K562 (cell line): ENCODE data around the gene BMF. TPM values are rescaled to one million over a fixed set of nuclear protein-coding genes. Genes with fewer than 3 reads are reported as not detected.

Experiments used
- ATAC-seq: fragments of 200-7000 bp; cut with Tn5 transposase; 3 replicates; pipeline ENCODE4 v1.9.1; 2020; ENCODE audit warnings: moderate library complexity
- BruUV-seq: library from RNA; stranded (reverse); fragments of 400-500 nt; replicated peaks from 2 replicates; lab custom pipeline; 2021; lab: Mats Ljungman, UMichigan
- CTCF ChIA-PET: fragments of 300-600 bp; formaldehyde crosslinking; extraction: SDS; loops from one replicate; lab custom pipeline; 2021; ENCODE audit warnings: low intra/inter-chr PET ratio; lab: Yijun Ruan, JAX
- POLR2A ChIA-PET: fragments of 300-600, 350-650 bp; sonication (Branson Sonifier 250); formaldehyde crosslinking; extraction: SDS; loops from one replicate; lab custom pipeline; 2021; ENCODE audit warnings: antibody characterized with exemption, inconsistent platforms; lab: Yijun Ruan, JAX
- DNase-seq, 4 experiments: peaks; one replicate each; pipeline versions ENCODE4 v3.0.0 to v3.0.0-alpha.2; 2011 to 2018; ENCODE audit warnings: low spot score in 3 of 4, mixed read lengths in 3 of 4; ENCODE audit errors: extremely low read depth in 1 of 4
- FAIRE-seq: peaks from 2 replicates; lab custom pipeline; 2011; peaks lifted over from hg19 to GRCh38; lab: Jason Lieb, UNC
- H2AFZ ChIP-seq: 2 replicates; pipeline ENCODE4 v1.6.0; 2011; ENCODE audit warnings: low read depth, low read length, control low read depth, inconsistent platforms
- H3K27ac ChIP-seq: fragments of 200-600 bp; 3 replicates; pipeline ENCODE4 v1.8.0; 2011; ENCODE audit warnings: low read depth, mild to moderate bottlenecking, control low read depth, inconsistent platforms, low read length, moderate library complexity, mixed read lengths; ENCODE audit errors: extremely low read depth
- H3K27me3 ChIP-seq, 2 experiments: fragments of 300-600 bp in 1 of 2; 2 replicates in 1 of 2; 3 replicates in 1 of 2; pipeline versions ENCODE4 v1.6.0 to v1.8.0; 2011; ENCODE audit warnings: inconsistent platforms in 2 of 2, low read length in 2 of 2, mild to moderate bottlenecking in 1 of 2, mixed read lengths in 1 of 2, moderate library complexity in 1 of 2; ENCODE audit not compliant: control insufficient read depth in 2 of 2, insufficient read depth in 2 of 2
- H3K36me3 ChIP-seq: fragments of 300-600 bp; 3 replicates; pipeline ENCODE4 v1.8.0; 2011; ENCODE audit warnings: mild to moderate bottlenecking, low read length, inconsistent platforms; ENCODE audit not compliant: control insufficient read depth, insufficient read depth
- H3K4me1 ChIP-seq, 2 experiments: fragments of 200-600 bp in 1 of 2; replicated peaks in 1 of 2; 2 replicates in 1 of 2; 3 replicates in 1 of 2; pipeline versions ENCODE4 v1.5.1 to v1.8.0; 2011; ENCODE audit warnings: inconsistent platforms in 2 of 2, low read length in 2 of 2, mild to moderate bottlenecking in 1 of 2, mixed read lengths in 1 of 2, moderate library complexity in 1 of 2; ENCODE audit not compliant: control insufficient read depth in 2 of 2, insufficient read depth in 2 of 2
- H3K4me2 ChIP-seq: 2 replicates; pipeline ENCODE4 v1.6.1; 2011; ENCODE audit warnings: low read length, control low read depth, inconsistent platforms, mixed read lengths; ENCODE audit not compliant: insufficient read depth
- H3K4me3 ChIP-seq: fragments of 200-600 bp; sonication (generic), shearing (Covaris generic); 2 replicates; pipeline ENCODE4 v1.5.1; 2016; ENCODE audit warnings: control low read depth, inconsistent platforms
- H3K79me2 ChIP-seq: fragments of 200-600 bp; 3 replicates; pipeline ENCODE4 v1.8.0; 2011; ENCODE audit warnings: low read length, inconsistent platforms; ENCODE audit not compliant: control insufficient read depth, insufficient read depth
- H3K9ac ChIP-seq, 2 experiments: 2 replicates each; pipeline versions ENCODE4 v1.6.0 to v1.6.1; 2011; ENCODE audit warnings: low read depth in 2 of 2, low read length in 2 of 2, control low read depth in 1 of 2, inconsistent platforms in 1 of 2, mild to moderate bottlenecking in 1 of 2, mixed read lengths in 1 of 2; ENCODE audit not compliant: insufficient read depth in 1 of 2
- H3K9me1 ChIP-seq: one replicate; pipeline ENCODE4 v1.6.0; 2011; ENCODE audit warnings: inconsistent platforms, mild to moderate bottlenecking, low read length, moderate library complexity; ENCODE audit not compliant: control insufficient read depth, insufficient read depth
- H3K9me3 ChIP-seq: replicated peaks from 2 replicates; pipeline ENCODE4 v1.5.1; 2011; ENCODE audit warnings: low read depth, low read length, inconsistent platforms; ENCODE audit not compliant: control insufficient read depth, insufficient read depth
- H4K20me1 ChIP-seq: replicated peaks from 2 replicates; pipeline ENCODE4 v1.6.1; 2011; ENCODE audit warnings: low read length, inconsistent platforms, mixed read lengths; ENCODE audit not compliant: control insufficient read depth, insufficient read depth
- CBX3 ChIP-seq, 2 experiments: IDR thresholded peaks; 1 replicate in 1 of 2; 2 replicates in 1 of 2; pipeline ENCODE4 v1.6.1; 2012; ENCODE audit warnings: inconsistent platforms in 2 of 2, low read length in 2 of 2, borderline replicate concordance in 1 of 2, control low read depth in 1 of 2
- DMBX1 ChIP-seq: fragments of 250-450 bp; sonication (Bioruptor Pico); IDR thresholded peaks from 2 replicates; pipeline ENCODE4 v1.8.0; 2022; ENCODE audit warnings: inconsistent platforms, mild to moderate bottlenecking, moderate library complexity, borderline replicate concordance
- E2F6 ChIP-seq, 2 experiments: IDR thresholded peaks; 2 replicates each; pipeline ENCODE4 v1.6.1; 2011; ENCODE audit warnings: borderline replicate concordance in 1 of 2, control low read depth in 1 of 2, low read depth in 1 of 2, low read length in 1 of 2, mild to moderate bottlenecking in 1 of 2, mixed read lengths in 1 of 2, moderate library complexity in 1 of 2; ENCODE audit not compliant: insufficient read depth in 1 of 2, insufficient read length in 1 of 2, poor library complexity in 1 of 2, severe bottlenecking in 1 of 2; ENCODE audit errors: extremely low read depth in 1 of 2
- ELF1 ChIP-seq: fragments of 200-800 bp; sonication (Bioruptor generic); IDR thresholded peaks from 2 replicates; pipeline ENCODE4 v1.6.1; 2016; ENCODE audit warnings: missing genetic modification characterization, missing compliant biosample characterization
- FOXJ2 ChIP-seq: fragments of 200-800 bp; sonication (Bioruptor generic); IDR thresholded peaks from 2 replicates; pipeline ENCODE4 v1.6.1; 2016; ENCODE audit warnings: missing genetic modification characterization, missing compliant biosample characterization
- HSF4 ChIP-seq: fragments of 250-450 bp; sonication (Bioruptor Pico); IDR thresholded peaks from 2 replicates; pipeline ENCODE4 v2.1.2; 2022; ENCODE audit warnings: mild to moderate bottlenecking, moderate library complexity, borderline replicate concordance
- ID3 ChIP-seq, 2 experiments: fragments of 250-450 bp in 1 of 2; fragments of 450-650 bp in 1 of 2; sonication (Bioruptor Pico) in 1 of 2; IDR thresholded peaks; 2 replicates each; pipeline versions ENCODE4 v1.6.1 to v1.8.0; 2016 to 2021; ENCODE audit warnings: mild to moderate bottlenecking in 2 of 2, moderate library complexity in 2 of 2, missing compliant biosample characterization in 1 of 2, missing genetic modification characterization in 1 of 2
- TEAD4 ChIP-seq, 2 experiments: sonication (generic) in 1 of 2; formaldehyde crosslinking in 1 of 2; IDR thresholded peaks; 2 replicates each; pipeline versions ENCODE4 v1.6.1 to v1.8.0; 2012 to 2022; ENCODE audit warnings: borderline replicate concordance in 1 of 2, inconsistent platforms in 1 of 2, low read length in 1 of 2, mild to moderate bottlenecking in 1 of 2, missing genetic modification reagents in 1 of 2
- ZBTB7A ChIP-seq: IDR thresholded peaks from 2 replicates; pipeline ENCODE4 v1.6.1; 2011; ENCODE audit warnings: low read depth, mild to moderate bottlenecking, low read length, moderate library complexity, borderline replicate concordance; ENCODE audit not compliant: control insufficient read depth
- WGBS: fragments of 100-300 bp; shearing (Covaris generic); methylation state at CpG from one replicate; pipeline ENCODE4 v1.1.6; 2016; ENCODE audit warnings: low coverage, mixed read lengths; ENCODE audit not compliant: insufficient coverage; ENCODE audit errors: missing lambda C conversion rate; 5-methylcytosine and 5-hydroxymethylcytosine counted together
- in situ Hi-C: fragments of 300-500 bp; cut with MboI; formaldehyde crosslinking; loops from 4 replicates; pipeline ENCODE4 v1.15.0; 2018; ENCODE audit warnings: inconsistent platforms, mixed read lengths
- intact Hi-C: fragments of 100-400 bp; cut with micrococcal nuclease; formaldehyde crosslinking; loops from 2 replicates; pipeline ENCODE4 v1.14.2; 2022
- polyA plus RNA-seq, 8 experiments: library from polyadenylated mRNA; depleted of rRNA in 4 of 8; stranded (reverse) in 5 of 8; unstranded in 3 of 8; fragments of >200 nt; fragmentation: Nextera tagmentation in 2 of 8; fragmentation: Illumina TruSeq in 1 of 8; extraction: Ambion mirVana in 2 of 8; extraction: Trizol in 1 of 8; gene quantifications; 2 replicates each; pipeline versions ENCODE4 v1.2.1 to v1.2.3, GENCODE V29; 2011 to 2014; ENCODE audit warnings: inconsistent platforms in 1 of 8, missing spikeins in 1 of 8
- total RNA-seq, 7 experiments: library from RNA; depleted of rRNA in 6 of 7; stranded (reverse); fragments of >200 nt in 6 of 7; fragmentation: Illumina TruSeq in 2 of 7; extraction: Trizol in 2 of 7; gene quantifications; 2 replicates each; pipeline versions ENCODE4 v1.2.1 to v1.2.3, GENCODE V29; 2011 to 2021; ENCODE audit warnings: low replicate concordance in 1 of 7
- TF ChIP-seq, protein P1 (sequence below), 2 experiments: fragments of 450-650 bp; conservative IDR thresholded peaks; 2 replicates each; pipeline ENCODE4 v1.6.1; 2017; ENCODE audit warnings: mild to moderate bottlenecking in 2 of 2, moderate library complexity in 2 of 2
- TF ChIP-seq, protein P2 (sequence below): fragments of 450-650 bp; IDR thresholded peaks from 2 replicates; pipeline ENCODE4 v1.7.0; 2016; ENCODE audit warnings: borderline replicate concordance

The BMF gene
- total and polyA plus RNA-seq, 9 of the 15 experiments (the other 6 are each of a cell fraction or from before 2014, with no cell fraction given): 0.25 to 0.91 (median 0.59) TPM; not detected in 2

DNA sequence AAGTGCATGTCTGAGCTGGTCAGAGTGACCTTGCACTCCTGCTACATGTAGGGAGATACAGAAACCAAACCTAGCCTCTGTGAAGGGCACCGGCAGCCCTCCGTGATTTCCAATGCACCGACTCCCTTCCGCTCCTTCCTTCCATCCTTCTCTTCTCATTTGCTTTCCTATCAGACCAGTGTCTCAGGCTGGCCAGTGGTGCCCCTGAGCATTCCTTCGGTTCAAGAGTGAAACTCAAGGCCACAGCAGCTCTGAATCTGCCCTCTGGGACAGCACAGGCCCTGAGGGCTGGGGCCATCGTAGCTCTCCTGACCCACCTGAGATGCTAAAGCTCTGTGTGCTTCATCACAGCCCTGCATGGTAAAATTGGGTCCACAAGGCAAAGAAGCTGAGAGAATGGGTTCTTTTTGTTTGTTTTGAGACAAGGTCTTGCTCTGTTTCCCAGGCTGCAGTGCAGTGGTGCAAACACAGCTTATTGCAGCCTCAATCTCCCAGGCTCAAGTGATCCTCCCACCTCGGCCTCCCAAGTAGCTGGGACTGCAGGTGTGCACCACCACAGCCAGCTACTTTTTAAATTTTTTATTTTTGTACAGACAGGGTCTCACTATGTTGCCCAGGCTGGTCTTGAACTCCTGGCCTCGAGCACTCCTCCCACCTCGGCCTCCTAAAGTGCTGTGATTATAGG is 2.3 kb upstream of the BMF start:
- Histone ChIP-seq H3K4me3 (no peak overlapping the region), H3K27me3 (peaks cover 3% of the 10 kb centered on the region in 2 experiments; a peak in 1 of 5 replicates), H3K9me3 (no peaks in the 10 kb centered on the region), H3K9ac (no peak overlapping the region), H3K4me1 (peaks cover 28 to 31% of the 10 kb centered on the region in 2 experiments), H3K27ac (no peak overlapping the region), H3K4me2 (no peak overlapping the region), H3K9me1 (peaks cover 3% of the 10 kb centered on the region), H3K79me2 (no peaks in the 10 kb centered on the region), H4K20me1 (0 out of 2 replicates have a peak, but pooled peaks cover 2% of the 10 kb centered on the region), H3K36me3 (no peaks in the 10 kb centered on the region), H2AFZ (peak overlapping the region; percentile 11; the same call in 1 of the 2 replicates)
- no TSS peak for BruUV-seq
- FAIRE-seq (no peak), ATAC-seq (no peak), DNase-seq (no peak)
- POLR2A ChIA-PET: interaction anchor here (0.6 to 1.2 kb wide), 5 partner anchors 8 to 733 kb away, joined by 3 to 7 read pairs (median 3); partner anchors contain the start of gene SPINT1
- CTCF ChIA-PET: interaction anchor here (0.7 kb wide), 1 partner anchor 162 kb away, joined by 3 read pairs; no protein-coding TSS in a partner anchor
- 45% methylated on average over 9 of the region's 9 CpGs for WGBS
- in situ Hi-C loops (no loop called here), intact Hi-C loops (no loop called here)
- TF ChIP-seq TEAD4 (IDR thresholded peaks at IDR 0.05; ENCODE audit: low read length): no peak
- no peak for TF ChIP-seq TEAD4 (CRISPR knock-in tag; IDR thresholded peaks at IDR 0.05; ENCODE audit: borderline replicate concordance)
- no peak for TF ChIP-seq E2F6 (IDR thresholded peaks at IDR 0.05; ENCODE audit: borderline replicate concordance in 1 of 2, extremely low read depth in 1 of 2, insufficient read depth in 1 of 2, insufficient read length in 1 of 2, low read depth in 1 of 2, low read length in 1 of 2, poor library complexity in 1 of 2, severe bottlenecking in 1 of 2)
- no peak for TF ChIP-seq CBX3 (IDR thresholded peaks at IDR 0.05; ENCODE audit: borderline replicate concordance in 1 of 2, low read length in 2 of 2)
- TF ChIP-seq ZBTB7A: no peak
- no peak for TF ChIP-seq FOXJ2
- TF ChIP-seq, protein P1, sequence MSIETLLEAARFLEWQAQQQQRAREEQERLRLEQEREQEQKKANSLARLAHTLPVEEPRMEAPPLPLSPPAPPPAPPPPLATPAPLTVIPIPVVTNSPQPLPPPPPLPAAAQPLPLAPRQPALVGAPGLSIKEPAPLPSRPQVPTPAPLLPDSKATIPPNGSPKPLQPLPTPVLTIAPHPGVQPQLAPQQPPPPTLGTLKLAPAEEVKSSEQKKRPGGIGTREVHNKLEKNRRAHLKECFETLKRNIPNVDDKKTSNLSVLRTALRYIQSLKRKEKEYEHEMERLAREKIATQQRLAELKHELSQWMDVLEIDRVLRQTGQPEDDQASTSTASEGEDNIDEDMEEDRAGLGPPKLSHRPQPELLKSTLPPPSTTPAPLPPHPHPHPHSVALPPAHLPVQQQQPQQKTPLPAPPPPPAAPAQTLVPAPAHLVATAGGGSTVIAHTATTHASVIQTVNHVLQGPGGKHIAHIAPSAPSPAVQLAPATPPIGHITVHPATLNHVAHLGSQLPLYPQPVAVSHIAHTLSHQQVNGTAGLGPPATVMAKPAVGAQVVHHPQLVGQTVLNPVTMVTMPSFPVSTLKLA (conservative IDR thresholded peaks at IDR 0.05): no peak
- no peak for TF ChIP-seq HSF4
- TF ChIP-seq DMBX1 (CRISPR knock-in tag): no peak
- no peak for TF ChIP-seq ID3 (CRISPR knock-in tag; IDR thresholded peaks at IDR 0.05)
- no peak for TF ChIP-seq ID3 (tag; IDR thresholded peaks at IDR 0.05)
- TF ChIP-seq, protein P2, sequence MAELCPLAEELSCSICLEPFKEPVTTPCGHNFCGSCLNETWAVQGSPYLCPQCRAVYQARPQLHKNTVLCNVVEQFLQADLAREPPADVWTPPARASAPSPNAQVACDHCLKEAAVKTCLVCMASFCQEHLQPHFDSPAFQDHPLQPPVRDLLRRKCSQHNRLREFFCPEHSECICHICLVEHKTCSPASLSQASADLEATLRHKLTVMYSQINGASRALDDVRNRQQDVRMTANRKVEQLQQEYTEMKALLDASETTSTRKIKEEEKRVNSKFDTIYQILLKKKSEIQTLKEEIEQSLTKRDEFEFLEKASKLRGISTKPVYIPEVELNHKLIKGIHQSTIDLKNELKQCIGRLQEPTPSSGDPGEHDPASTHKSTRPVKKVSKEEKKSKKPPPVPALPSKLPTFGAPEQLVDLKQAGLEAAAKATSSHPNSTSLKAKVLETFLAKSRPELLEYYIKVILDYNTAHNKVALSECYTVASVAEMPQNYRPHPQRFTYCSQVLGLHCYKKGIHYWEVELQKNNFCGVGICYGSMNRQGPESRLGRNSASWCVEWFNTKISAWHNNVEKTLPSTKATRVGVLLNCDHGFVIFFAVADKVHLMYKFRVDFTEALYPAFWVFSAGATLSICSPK: no peak
- TF ChIP-seq ELF1 (tag): no peak
